Testis (tissue), 2 donors: ENCODE measurements around the gene RASGRF2.

Source experiments
- POLR2A ChIP-seq: fragments of 450-650 bp; IDR thresholded peaks from one replicate; pipeline ENCODE4 v1.6.1; 2017; ENCODE audit warnings: antibody characterized with exemption, mild to moderate bottlenecking, moderate library complexity
- TF ChIP-seq, protein P1 (sequence below), 3 experiments: fragments of 450-650 bp in 2 of 3; fragments of 200-600 bp in 1 of 3; sonication (generic) in 1 of 3; IDR thresholded peaks; one replicate each; pipeline ENCODE4 v1.5.1; 2016 to 2019; ENCODE audit warnings: antibody characterized with exemption in 3 of 3, mild to moderate bottlenecking in 2 of 3, moderate library complexity in 1 of 3

DNA sequence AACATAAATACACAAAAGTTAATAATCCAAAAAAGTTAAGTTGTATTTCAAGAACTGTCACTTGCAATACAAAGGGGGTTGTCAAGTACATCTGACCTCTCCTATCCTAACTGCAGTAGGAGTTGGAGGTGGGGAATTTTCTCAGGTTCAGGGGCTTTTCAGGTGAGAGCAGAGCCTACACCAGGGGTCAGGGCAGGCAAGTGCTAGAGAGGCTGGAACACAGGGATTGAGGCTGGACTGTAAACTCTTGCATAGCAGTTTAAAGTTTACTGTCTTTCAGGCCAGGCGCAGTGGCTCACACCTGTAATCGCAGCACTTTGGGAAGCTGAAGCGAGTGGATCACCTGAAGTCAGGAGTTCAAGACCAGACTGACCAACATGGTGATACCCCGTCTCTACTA lies 25.4 kb upstream of the RASGRF2 start:
- TF ChIP-seq, protein P1, sequence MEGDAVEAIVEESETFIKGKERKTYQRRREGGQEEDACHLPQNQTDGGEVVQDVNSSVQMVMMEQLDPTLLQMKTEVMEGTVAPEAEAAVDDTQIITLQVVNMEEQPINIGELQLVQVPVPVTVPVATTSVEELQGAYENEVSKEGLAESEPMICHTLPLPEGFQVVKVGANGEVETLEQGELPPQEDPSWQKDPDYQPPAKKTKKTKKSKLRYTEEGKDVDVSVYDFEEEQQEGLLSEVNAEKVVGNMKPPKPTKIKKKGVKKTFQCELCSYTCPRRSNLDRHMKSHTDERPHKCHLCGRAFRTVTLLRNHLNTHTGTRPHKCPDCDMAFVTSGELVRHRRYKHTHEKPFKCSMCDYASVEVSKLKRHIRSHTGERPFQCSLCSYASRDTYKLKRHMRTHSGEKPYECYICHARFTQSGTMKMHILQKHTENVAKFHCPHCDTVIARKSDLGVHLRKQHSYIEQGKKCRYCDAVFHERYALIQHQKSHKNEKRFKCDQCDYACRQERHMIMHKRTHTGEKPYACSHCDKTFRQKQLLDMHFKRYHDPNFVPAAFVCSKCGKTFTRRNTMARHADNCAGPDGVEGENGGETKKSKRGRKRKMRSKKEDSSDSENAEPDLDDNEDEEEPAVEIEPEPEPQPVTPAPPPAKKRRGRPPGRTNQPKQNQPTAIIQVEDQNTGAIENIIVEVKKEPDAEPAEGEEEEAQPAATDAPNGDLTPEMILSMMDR (IDR thresholded peaks at IDR 0.05), result no peak
- no peak for TF ChIP-seq POLR2A
